Stimulated activated CD8-positive, alpha-beta memory T cell treated with anti-CD3 and anti-CD28 coated beads, Interleukin-7, amount 100 ng/mL, for 24 hours (primary cell): ENCODE measurements around the gene WNK4.
A peak's percentile ranks its signal among the peaks of the same experiment; 100 is the strongest.

Experiments used
- DNase-seq: peaks from one replicate; pipeline ENCODE4 v3.0.0-alpha.2; 2020; ENCODE audit warnings: low read depth

The WNK4 gene

DNA sequence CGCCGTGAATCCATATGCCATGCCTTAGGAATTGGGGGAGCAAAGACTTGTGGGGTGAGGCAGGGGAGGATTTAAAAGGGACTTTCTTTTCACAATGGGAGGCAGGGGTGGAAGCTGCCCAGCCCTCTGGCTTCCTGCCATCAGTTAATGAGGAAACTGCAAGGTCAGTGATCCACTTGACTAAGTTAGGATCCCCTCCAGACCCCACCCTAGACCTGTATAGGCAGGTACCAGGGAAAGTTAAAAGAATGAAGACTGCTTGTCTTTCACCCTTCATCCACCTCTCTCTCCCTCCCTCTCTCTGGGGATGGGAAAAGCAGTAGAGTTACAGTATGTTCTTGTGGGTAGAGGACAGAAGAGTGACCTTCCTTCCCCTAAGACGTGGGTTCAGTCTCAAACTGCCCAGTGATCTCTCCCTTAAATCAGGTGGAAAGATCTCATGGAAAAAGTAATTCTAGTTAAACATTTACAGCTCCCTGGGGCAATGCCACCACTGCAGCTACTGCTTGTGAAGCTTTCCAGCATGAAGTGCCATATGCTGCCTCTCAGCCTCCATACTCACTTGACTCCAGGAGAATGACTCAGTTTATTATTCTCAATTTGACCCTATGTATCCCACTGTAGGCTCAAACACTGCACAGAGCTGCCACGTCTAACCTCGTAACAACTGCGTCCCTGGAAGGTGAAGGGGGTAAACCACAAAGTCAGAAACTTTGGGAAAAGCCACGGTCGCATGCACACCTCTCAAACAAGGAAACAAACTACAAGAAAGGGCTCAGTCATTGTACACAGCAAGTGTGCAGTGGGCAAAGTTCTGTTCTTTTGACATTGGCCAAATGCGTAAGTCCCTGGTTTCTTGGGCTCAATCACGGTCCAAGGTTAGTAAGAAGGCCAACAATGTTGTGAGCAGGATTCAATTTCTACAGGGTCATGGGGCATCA lies 16.9 kb downstream of the WNK4 start:
- DNase-seq = no peak

DNA sequence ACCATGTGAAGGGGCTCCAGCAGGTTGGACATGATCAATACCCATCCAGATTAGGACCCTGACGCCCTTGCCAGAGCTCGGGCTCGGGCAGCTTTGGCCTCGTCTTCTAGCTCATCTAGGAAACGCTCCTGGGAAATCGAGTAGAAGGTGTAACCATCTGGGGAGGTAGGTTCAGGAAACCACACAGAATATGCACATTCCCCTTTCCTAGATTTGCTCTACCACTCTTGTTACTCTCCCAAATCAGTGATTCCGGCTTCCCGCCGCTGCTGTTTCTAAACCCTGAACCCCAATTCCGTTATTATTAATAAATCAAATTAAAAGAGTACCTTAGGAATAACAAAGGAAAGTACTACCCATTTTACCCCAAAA lies 17.6 kb downstream of the WNK4 start:
- DNase-seq = no peak

DNA sequence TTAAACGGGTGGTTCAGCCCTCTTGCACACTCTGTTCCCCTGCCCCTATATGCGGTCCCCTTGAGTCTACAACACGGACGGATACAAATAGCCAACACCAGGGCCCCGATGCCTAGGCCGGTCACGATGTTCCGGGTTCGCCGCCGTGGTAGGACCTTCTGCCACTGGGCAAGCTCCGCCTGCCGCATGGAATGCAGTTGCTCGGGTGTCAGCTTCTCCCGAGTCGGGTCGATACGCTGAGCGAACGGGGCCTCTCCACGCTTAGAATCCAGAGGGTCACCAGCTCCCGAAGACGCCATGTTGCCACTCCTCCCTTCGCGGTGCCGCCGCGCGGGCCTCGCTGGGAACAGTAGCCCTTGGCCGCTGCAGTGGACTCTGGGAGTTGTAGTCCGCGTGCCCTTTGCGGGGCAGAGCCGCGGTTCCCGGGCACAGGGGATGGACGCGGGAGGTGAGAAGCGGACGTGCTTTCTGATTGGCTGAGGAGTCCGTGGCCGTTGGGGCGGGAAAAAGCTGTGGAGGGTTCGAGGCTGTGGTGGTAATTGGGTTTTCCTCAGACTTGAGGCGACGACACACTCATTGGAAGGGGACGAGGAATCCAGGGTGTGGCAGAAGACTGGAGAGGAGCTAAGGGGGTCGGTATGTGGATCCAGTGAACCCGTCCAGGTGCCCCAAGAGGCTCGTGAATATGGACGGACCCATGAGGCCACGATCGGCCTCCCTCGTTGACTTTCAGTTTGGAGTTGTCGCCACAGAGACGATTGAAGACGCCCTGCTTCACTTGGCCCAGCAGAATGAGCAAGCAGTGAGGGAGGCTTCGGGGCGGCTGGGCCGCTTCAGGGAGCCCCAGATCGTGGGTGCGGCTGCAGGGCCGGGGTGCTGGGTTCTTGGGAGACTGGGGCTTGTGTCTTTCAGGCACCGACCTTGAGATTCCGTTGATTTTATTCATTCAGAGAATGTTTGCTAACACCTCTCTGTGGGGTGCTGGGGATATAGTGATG lies 18.3 kb downstream of the WNK4 start, which contains the start of the genes CNTD1 and COA3:
CNTD1 (plus strand) TSS at position 479 of the 998 bp plus-strand sequence; CDS start at position 686, 207 bp downstream.
COA3 (minus strand) TSS at position 322 of the 998 bp plus-strand sequence; CDS start at position 299, 23 bp downstream.
- DNase-seq = peak; percentile 62

DNA sequence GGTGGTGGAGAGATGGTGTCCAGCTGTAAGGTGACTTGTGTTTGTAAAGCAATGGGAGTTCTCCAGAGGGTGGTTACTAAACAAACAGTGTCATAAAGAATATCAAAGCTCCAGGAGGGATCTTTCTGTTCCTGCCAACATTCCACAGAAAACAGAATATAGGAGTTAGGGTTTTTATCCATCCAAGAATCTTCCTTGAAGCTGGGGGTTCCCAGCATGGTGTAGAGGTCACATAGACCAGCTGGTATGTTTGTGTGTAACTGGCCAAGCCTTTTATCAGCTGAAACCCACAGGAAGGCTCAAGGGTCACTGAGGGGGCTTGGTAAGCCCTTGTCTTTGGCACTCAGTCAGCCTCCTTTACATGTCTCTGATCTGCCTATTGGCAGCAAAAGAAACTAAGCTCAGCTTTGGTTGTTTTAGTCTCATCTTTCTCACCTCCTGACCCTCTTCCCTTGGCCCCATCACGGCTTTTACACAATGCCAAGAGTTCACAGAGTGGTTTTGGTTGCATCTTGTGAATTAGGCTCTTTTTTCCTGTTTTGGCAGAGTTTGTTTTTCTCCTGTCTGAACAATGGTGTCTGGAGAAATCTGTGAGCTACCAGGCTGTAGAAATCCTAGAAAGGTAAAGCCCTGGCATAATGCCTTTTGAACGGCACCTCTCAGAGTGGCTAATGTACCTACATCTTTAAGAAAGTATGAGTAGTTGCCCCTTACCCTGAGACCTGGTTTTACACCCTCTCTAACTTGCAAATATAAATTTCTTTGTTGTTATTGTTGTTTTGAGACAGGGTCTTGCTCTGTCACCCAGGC lies 22.9 kb downstream of the WNK4 start:
- DNase-seq = no peak

DNA sequence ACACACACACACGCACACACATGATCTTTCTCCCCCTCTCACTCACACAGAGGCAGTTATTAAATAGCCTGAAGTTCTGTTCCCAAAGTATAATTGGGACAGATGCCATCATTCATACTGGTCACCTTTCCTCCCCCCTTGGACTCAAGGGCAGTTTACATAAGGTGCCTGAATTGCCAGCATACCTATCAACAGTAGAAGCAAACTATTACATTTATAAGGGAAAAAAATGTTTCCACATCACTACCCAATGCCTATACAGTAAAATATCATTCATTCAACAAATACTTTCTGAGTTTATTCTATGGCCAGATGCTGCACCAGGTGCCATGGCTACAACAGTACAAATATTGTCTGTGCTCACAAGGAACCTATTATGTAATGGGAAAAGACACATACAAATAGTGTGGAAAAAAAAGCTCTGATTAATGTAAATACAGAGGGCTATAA lies 24.5 kb downstream of the WNK4 start:
- no peak for DNase-seq

DNA sequence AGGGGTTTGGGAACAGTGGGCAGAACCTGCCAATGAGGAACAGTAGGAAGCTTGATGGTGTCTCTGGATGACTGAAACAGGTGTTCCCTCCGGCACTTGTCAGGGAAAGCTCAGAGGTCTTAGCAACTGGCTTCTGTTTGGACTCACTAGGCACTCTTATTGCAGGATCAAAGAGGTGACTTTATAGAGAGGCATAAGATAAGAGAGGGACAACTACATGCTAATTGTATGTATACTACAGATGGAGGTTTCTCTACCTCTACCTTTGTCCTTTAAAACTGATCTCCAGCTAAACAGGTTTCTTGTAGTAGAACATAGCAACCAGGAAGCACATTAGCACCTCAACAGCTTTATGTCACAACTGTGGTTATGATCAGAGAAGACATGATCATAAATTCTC lies 25.8 kb downstream of the WNK4 start:
- no peak for DNase-seq

DNA sequence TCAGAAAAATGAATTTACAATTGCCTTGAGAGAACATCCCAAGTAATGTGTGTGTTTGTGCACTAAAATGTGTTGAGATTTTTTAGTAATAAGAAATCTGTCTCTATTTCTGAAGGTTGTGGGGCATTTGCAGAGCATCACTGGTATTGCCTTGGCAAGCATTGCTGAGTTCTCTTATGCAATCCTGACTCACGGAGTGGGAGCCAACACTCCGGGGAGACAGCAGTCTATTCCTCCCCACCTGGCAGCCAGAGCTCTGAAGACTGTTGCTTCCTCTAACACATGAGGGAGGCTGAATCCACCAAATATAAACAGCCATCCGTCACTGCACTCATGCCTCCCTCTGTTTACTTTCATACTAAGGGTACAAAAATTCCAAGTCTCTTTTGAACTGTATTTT lies 28.8 kb downstream of the WNK4 start:
- DNase-seq = no peak

DNA sequence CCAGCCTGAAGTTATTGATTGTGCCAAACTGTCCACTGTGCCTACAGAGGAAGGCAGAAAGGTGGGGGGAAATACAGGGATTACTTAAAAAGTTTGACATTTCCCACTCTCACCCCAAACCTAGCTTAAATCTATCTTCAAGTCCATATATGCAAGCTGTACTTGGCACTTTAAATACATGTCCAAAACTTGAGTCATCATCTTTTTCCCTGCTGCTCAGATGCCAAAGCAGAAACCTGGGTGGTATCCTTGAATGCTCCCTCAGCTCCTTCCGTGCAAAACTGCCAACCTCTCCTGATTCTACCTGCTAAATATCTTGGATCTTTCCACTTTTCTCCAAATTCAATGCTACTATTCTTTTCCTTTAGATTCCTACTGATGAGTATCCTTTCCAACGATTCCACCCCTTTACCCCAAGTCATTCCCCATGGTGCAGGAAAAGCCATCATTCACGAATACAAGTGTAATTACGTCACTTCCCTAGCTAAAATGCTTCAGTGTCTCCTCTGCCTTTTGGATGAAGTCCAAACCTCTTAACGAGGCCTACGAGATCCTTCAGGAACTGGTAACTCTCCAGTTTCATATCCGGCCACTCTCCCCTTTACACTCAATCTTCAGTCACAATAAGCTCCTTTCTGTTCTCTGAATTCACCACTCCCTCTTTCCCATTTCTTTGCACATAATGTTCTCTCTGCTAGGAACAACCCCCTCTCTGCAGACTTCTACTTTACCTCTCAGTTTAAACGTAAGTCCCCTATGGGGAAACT lies 34.4 kb downstream of the WNK4 start:
- DNase-seq = no peak

DNA sequence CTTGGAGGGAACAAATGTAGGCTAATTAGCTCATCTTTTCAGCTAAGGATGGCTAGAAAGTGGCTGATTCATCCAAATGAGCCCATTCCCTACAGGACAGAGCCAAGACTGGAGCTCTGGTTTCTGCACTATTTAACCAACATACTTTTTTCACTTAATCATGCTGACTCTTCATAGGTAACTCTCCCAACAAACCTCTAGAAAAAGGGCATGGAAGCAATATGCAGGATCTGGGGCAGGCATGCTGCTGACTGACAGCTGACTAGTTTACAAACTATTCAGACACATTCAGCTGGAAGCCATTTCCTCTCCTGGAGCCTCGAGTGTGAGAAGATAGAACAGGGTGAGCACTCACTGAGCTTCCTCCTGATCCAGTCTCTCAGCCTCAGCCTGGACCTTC lies 37.5 kb downstream of the WNK4 start:
- no peak for DNase-seq

DNA sequence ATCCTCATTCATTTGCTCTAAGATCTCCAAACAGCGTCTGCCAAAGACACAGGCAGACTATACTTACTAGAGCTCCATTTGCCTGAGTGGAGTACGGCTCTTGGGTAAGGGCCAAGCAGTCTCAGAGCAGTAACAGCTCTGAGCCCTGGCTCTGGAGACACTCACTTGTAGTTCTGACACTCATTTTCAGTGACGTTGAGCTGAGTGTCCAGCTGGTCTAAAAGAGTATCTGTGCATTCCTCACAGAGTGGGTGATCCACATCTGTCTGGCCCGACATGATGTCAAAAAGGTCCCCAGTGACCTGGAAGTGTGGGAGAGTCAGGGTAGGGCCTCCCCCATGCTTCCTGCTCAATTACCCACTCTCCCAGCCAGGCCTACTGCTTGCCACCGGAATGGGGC lies 38.0 kb downstream of the WNK4 start:
- no peak for DNase-seq

DNA sequence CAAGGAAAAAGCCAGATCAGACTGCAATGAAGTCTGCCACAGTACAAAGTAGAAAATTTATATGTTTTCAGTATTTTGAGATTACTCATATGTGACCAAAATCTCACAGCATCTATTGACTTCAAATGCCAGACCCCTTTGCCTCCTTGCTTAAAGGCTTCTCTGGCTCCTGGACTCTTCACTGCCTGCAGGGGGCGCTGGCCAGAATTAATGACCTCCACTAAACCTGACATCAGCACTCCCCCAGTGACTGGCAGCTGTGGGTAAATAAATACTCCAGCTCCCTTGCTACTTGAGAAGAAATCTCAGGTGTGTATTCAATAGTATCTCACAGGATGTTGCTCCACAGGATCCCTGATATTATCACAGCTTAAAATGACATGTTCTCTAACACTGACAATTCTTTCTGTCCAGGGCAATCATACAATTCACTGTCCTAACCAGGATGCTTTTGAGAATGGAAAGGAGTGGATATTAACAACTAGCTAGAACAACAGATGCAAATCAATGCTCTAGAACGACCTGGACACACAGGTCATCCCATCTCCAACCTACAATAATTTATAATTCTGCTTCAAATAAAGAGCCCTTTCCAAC lies 39.6 kb downstream of the WNK4 start:
- peak; percentile 59 for DNase-seq

DNA sequence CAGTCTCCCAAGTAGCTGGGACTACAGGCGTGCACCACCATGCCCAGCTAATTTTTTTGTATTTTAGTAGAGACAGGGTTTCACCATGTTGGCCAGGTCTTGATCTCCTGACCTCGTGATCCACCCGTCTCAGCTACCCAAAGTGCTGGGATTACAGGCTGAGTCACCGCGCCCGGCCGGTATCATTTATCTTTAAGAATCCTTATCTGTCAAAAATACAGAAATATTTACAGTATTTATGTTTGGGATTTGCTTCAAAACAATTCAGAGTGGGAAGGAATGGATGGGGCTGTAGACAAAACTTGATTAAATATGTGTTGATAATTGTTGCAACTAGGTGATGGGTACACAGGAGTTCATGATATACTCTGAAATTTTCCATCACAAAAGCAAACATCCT lies 40.8 kb downstream of the WNK4 start:
- DNase-seq = no peak

DNA sequence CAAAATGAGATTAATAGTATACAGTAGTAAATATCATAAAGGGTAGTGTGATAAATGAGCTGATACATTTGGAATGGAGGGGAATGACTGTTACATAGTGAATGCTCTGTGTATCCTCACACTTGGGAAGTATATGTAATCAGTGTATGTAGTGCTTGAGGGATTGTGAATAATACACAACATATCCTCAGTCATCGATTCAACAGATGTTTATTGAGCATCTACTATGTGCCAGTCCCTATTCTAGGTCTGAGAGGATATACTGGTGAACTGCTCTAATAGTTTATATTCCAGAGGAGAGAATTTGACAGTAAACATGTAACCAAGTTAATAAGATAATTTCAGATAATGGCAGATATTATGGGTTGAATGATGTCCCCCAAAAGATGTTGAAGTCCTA lies 47.1 kb downstream of the WNK4 start:
- no peak for DNase-seq

DNA sequence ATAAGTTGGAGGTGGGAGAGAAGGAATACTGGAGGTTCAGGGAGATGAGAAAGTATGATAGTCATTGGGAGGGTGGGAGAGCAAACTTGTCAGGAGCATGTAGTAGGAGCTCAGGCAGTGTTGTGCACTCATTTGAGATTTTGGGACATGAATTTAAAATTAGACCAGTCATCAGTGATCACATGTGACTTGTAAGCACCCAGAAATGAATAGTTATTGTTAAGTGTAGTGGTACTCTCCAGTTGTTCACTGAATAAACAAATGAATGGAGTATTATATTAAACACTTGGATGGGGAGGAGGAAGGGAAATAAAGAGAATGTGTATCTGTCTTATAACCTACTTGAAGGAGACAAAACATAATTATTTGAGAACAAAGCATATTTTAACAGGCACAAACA lies 50.6 kb downstream of the WNK4 start:
- no peak for DNase-seq

DNA sequence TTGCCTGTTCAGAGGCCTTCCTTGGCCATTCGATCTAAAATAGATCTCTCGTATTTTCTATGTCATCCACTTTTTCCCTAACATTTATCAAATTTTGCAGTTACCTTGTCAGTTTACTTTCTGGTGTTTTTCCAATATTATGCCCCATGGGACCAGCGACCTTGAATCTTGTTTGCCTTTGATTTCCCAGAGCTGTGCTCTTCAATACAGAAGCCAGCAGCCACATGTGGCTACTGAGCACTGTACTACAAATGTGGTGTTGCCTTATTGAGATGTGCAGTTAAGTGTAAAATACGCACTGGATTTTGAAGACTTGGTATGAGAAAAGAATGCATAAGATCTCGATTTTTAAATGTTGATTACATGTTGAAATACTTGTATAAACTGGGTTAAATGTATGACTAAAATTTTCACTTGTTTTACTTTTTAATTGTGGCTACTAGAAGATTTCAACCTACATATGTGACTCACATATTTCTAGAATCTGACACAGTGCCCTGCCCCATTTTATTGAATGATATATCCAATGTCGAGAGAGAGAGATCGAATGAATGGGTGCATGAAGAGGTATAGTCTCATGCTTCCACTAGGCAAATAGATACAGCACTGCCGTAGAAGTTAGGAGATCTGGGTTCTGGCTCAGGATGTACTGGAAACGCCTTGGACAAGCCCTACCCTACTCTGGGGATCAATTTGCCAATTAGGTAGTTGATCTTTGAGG lies 52.0 kb downstream of the WNK4 start:
- no peak for DNase-seq

DNA sequence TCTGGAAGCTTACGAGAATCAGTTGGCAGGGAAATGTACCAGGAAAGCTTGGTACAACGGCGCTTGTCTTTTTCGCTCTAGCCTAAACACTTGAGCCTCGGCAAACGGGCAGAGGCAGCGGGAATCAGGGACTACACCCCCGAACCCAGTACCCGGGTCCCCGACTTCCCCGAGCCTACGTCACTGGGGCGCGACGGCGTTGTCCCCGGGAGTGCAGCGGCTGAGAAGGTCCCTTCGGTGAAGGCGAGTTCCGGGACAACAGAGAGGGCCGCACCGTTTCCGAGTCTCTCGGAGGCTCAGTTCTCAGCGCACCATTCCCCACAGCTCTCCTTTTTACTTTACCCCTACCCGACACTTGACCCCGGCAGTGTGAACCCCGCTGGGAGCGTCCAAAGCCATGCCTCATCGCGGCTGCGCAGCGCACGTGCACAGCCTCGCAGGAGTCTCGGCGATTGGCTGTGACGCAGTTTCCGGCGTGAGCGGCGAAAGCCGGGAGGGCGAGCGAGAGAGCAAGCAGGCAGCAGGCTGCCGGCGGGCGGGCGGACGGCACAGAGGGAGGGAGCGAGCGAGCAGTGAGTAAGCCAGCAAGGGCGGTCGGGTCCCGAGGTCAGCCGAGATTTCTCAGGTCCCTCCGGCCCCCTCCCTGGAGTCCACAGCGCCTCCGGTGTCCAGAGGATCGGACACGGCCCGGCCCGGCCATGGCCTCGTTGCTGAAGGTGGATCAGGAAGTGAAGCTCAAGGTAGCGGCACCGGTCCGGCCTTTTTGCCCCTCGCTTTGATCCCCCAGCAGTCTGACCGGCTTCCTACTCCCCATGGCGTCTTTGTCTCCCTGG lies 52.7 kb downstream of the WNK4 start, which contains the start of gene PSME3:
PSME3 (plus strand) TSS at position 464 of the 833 bp plus-strand sequence; CDS start at position 699, 235 bp downstream.
- DNase-seq = peak; percentile 81

DNA sequence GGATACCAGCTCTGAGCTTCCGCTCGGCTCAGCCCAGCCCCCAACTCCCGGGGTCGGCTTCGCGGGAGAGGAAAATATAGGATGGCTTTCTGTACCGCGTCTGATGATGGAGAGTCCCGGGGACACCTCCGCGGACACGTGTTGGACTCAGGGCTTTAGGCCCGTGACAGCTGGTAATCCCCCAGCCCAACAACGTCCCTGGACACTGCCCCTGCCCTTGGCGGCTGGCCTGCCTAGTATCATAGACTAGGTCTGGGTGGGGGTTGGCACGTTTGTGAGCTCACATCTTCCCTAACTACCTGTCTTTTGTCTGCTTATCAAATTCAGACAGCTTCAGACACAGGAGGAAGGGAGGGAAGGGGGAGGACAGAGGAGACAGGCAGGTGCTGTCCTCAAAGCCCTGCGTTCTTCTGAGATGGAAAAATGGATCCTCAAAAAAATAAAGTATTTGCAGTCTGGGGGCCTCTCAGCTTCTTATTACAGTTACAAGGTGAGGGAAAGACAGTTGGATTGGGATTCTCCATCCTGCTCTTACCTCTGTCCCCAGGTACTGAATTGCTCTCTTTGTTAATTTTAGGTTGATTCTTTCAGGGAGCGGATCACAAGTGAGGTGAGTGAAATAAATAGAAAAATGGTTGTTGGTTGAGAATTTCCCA lies 53.5 kb downstream of the WNK4 start:
- no peak for DNase-seq

DNA sequence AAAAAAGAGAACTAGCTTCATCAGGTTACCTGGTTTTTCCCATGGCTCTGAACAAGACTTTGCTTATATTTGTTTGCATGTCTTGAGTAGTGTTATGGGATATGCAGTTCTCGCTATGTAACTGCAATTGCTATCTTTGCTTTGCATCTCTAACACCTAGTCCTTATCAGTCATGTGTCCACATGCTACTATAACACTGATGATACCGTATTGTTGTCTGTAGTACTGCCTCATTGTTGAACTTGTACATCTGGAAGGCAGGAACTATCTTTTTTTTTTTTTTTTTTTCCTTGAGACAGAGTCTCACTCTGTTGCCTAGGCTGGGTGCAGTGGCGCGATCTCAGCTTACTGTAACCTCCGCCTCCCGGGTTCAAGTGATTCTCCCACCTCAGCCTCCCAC lies 55.3 kb downstream of the WNK4 start:
- DNase-seq = no peak
